ENCODE results near the gene FOXN4.

The FOXN4 gene

GRCh38 chr12:109305547-109305946 lies 3.5 kb downstream of the FOXN4 start:
- no peak for DNase-seq (ENCODE audit: low read depth)

- no peak for DNase-seq (ENCODE audit: low read depth)
These were observed 4.6 kb downstream of the FOXN4 start for GRCh38 chr12:109304485-109304884.

- DNase-seq (ENCODE audit: low read depth): no peak
These were observed 6.3 kb downstream of the FOXN4 start for GRCh38 chr12:109302770-109303169.

- no peak for DNase-seq (ENCODE audit: low read depth)
These were observed 6.7 kb downstream of the FOXN4 start for GRCh38 chr12:109302358-109302757.

- DNase-seq (ENCODE audit: low read depth): no peak
These were observed 7.4 kb downstream of the FOXN4 start for GRCh38 chr12:109301643-109302168.

- DNase-seq (ENCODE audit: low read depth): no peak
These were observed 9.2 kb downstream of the FOXN4 start for GRCh38 chr12:109299849-109300248.

- DNase-seq (ENCODE audit: low read depth): no peak
These were observed 12.7 kb downstream of the FOXN4 start for GRCh38 chr12:109296431-109296830.

- no peak for DNase-seq (ENCODE audit: low read depth)
These were observed 13.2 kb downstream of the FOXN4 start for GRCh38 chr12:109295764-109296425.

- no peak for DNase-seq (ENCODE audit: low read depth)
These were observed 14.7 kb downstream of the FOXN4 start for GRCh38 chr12:109294286-109294796.

GRCh38 chr12:109293106-109293505 lies 16.0 kb downstream of the FOXN4 start:
- DNase-seq (ENCODE audit: low read depth): no peak

- no peak for DNase-seq (ENCODE audit: low read depth)
These were observed 16.8 kb downstream of the FOXN4 start for GRCh38 chr12:109292342-109292711.

- peak; percentile 25 for DNase-seq (ENCODE audit: low read depth)
These were observed 17.4 kb downstream of the FOXN4 start for GRCh38 chr12:109291521-109292341.

GRCh38 chr12:109291117-109291516 lies 18.0 kb downstream of the FOXN4 start:
- DNase-seq (ENCODE audit: low read depth): no peak

- DNase-seq (ENCODE audit: low read depth): no peak
These were observed 19.0 kb downstream of the FOXN4 start for GRCh38 chr12:109290061-109290460.

GRCh38 chr12:109289551-109289950 lies 19.5 kb downstream of the FOXN4 start:
- DNase-seq (ENCODE audit: low read depth): no peak

- DNase-seq (ENCODE audit: low read depth): no peak
These were observed 20.1 kb downstream of the FOXN4 start for GRCh38 chr12:109289004-109289403.

GRCh38 chr12:109288571-109288970 lies 20.5 kb downstream of the FOXN4 start:
- no peak for DNase-seq (ENCODE audit: low read depth)

- DNase-seq (ENCODE audit: low read depth): no peak
These were observed 21.1 kb downstream of the FOXN4 start for GRCh38 chr12:109287811-109288469.

- DNase-seq (ENCODE audit: low read depth): no peak
These were observed 21.9 kb downstream of the FOXN4 start for GRCh38 chr12:109287181-109287580.

- DNase-seq (ENCODE audit: low read depth): no peak
These were observed 22.4 kb downstream of the FOXN4 start for GRCh38 chr12:109286652-109287051.

GRCh38 chr12:109286252-109286651 lies 22.8 kb downstream of the FOXN4 start:
- DNase-seq (ENCODE audit: low read depth): no peak

GRCh38 chr12:109284392-109284791 lies 24.7 kb downstream of the FOXN4 start:
- DNase-seq (ENCODE audit: low read depth): no peak

GRCh38 chr12:109281452-109281851 lies 27.6 kb downstream of the FOXN4 start:
- no peak for DNase-seq (ENCODE audit: low read depth)
